LNCaP clone FGC (cell line): ENCODE data around the gene TIAM1.

Experiments used
- DNase-seq: peaks from one replicate; pipeline ENCODE4 v3.0.0-alpha.2; 2011; ENCODE audit warnings: low read depth
- H3K4me3 ChIP-seq: 2 replicates; pipeline ENCODE4 v1.5.1; 2011; ENCODE audit warnings: mild to moderate bottlenecking, low read depth, low read length, control low read depth
- CTCF ChIP-seq: IDR thresholded peaks from 2 replicates; pipeline ENCODE4 v1.5.1; 2012; ENCODE audit warnings: mild to moderate bottlenecking; ENCODE audit not compliant: control insufficient read depth, insufficient read depth; ENCODE audit errors: extremely low read depth

TIAM1 gene

DNA sequence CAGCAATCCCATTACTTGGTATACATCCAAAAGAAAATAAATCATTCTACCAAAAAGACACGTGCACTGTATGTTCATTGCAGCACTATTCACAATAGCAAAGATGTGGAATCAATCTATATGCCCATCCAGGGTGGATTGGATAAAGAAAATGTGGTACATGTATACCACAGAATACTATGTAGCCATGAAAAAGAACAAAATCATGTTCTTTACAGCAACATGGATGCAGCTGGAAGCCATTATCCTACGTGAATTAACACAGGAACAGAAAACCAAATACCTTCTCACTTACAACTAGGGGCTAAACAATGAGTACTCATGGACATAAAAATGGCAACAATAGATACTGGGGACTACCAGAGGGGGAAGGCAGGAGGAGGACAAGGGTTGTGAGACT lies 147.3 kb downstream of the TIAM1 start:
- no peak for TF ChIP-seq CTCF
- no peak for DNase-seq
- H3K4me3 ChIP-seq, result no peak overlapping the region

DNA sequence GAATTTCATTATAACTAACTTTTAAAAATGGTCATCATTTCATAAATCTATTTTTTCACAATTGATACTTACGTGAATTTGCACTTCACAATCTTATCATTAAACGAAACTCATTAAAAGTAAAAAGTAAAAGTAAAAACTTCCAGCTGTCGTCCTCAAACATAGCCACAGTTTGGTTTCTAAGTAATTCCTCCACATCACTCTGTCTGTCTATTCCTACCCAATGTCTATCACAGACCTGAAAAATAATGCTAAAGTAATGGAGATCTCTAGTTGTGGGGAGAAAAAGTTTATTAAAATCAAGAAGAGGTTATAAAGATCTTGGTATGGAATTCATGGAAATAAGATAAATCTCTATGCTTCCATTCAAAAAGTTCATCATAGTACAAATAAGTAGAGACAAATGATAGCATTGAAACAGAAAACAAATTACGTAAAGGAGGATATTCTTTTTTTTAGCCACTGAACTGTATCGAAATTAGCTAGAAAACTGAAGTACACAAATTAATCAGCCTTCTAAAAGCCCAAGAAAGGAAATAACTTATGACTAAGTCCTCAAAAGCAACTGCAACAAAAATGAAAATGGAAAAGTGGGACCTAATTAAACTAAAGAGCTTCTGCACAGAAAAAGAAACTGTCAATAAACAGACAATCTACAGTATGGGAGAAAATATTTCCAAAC lies 148.6 kb downstream of the TIAM1 start:
- no peak for TF ChIP-seq CTCF
- H3K4me3 ChIP-seq, result no peak overlapping the region
- DNase-seq, result no peak

GRCh38 chr21:31194510-31195293 lies 149.4 kb downstream of the TIAM1 start:
- no peak for DNase-seq

DNA sequence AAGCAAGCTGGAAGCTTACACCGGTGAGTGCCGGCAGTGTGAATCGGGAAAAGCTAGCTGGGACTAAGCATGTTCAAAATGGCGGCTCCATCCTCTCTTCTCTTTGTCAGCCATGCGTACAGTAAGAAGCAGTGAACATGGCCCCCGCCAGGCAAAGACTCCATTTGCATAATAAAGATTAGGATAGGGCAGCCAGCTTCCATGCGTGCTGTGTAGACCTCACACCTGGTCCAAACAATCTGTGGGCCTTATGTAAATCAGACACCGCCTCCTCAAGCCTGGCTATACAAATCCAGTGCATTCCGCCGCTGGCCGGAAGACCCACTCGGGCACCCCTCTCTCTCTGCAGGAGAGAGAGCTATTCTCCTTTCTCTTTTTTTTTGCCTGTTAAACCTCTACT lies 150.3 kb downstream of the TIAM1 start:
- H3K4me3 ChIP-seq, result no peak overlapping the region
- no peak for TF ChIP-seq CTCF
- no peak for DNase-seq

More at GRCh38 chr21:31194510-31195293, 149.4 kb downstream of the TIAM1 start:
- H3K4me3 ChIP-seq, result no peak overlapping the region
- TF ChIP-seq CTCF, result no peak

- H3K4me3 ChIP-seq, result no peak overlapping the region
- no peak for DNase-seq
- no peak for TF ChIP-seq CTCF
Observed at GRCh38 chr21:31191553-31191952, 152.5 kb downstream of the TIAM1 start.

- no peak for TF ChIP-seq CTCF
- no peak overlapping the region for H3K4me3 ChIP-seq
- DNase-seq, result no peak
Observed at GRCh38 chr21:31190516-31190915, 153.5 kb downstream of the TIAM1 start.
